NCI-H2107 treated with DMSO at 0.1 percent for 48 hours (cell line): ENCODE results near the gene FNDC3A.
"Not testable (repeated sequence)": the region's sequence is repeated elsewhere in the genome, so short reads cannot be mapped to it uniquely, and the experiment has no call there.

ENCODE experiments used
- DNase-seq: peaks from one replicate; lab custom pipeline; 2025; ENCODE audit not compliant: unreplicated experiment; lab: John Stamatoyannopoulos, UW

Gene FNDC3A

GRCh38 chr13:49029570-49029969 is 53.9 kb downstream of the FNDC3A start:
- DNase-seq, result no peak

- no peak for DNase-seq
Measured at GRCh38 chr13:49030213-49030612, 54.5 kb downstream of the FNDC3A start.

DNA sequence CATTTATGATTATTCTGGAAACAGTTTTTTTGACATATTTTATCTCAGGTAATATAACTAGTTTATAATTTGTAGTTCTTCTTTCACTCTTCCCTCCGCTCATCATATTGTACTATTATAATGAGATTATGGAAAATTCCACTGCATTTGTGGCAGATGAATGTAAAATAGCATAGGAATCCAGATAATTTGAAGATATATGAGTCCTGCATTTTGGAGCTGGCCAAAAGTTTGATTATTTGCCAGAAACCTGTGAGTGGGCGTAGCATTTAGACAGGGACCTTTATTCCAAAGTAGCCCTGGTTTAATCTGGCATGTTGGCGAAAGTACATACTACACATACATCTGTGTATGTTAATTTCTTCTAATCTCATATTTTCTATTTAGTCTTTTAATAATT is 65.2 kb downstream of the FNDC3A start:
- no peak for DNase-seq

GRCh38 chr13:49042476-49042875 is 66.8 kb downstream of the FNDC3A start:
- DNase-seq, result no peak

DNA sequence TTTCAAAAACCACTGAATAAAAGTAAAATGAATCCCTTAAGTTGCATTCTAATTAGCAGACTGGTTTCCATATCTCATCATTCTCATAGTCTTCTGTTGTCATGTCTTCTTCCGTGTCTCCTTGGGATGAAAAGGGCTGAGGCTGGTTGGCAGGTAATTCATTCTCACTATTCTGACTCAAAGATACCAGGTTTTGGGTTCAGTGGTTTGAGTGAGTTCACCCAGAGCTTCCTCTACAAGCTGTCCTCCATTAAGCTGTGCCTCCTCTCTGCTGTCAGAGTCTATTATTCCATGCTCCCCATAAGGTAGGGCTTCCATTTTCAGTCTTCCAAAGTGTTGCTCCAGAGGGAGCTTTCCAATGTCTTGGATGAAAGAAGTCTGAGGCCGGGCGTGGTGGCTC is 68.3 kb downstream of the FNDC3A start:
- DNase-seq, result no peak

- no peak for DNase-seq
Measured at GRCh38 chr13:49044836-49045235, 69.1 kb downstream of the FNDC3A start.

- DNase-seq, result no peak
Measured at GRCh38 chr13:49046002-49046401, 70.3 kb downstream of the FNDC3A start.

DNA sequence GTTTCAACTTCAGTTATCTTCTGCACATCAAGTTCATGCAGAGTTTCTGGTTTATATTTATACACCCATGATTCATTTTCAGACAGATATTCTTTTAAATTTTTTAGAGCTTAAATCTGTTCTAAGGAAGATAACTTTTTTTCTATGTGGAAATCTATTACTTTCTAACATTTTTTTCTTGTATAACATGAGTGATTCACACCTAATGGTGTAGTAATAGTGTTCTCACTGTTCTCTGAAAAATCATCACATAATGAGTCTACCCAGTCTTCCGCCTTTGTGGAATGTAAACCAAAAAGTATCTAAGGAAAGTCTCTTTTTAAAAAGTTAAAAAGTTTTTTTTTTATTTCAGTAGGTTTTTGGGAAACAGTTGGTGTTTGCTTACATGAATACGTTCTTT is 70.8 kb downstream of the FNDC3A start:
- no peak for DNase-seq

GRCh38 chr13:49052813-49053212 is 77.1 kb downstream of the FNDC3A start:
- no peak for DNase-seq

DNA sequence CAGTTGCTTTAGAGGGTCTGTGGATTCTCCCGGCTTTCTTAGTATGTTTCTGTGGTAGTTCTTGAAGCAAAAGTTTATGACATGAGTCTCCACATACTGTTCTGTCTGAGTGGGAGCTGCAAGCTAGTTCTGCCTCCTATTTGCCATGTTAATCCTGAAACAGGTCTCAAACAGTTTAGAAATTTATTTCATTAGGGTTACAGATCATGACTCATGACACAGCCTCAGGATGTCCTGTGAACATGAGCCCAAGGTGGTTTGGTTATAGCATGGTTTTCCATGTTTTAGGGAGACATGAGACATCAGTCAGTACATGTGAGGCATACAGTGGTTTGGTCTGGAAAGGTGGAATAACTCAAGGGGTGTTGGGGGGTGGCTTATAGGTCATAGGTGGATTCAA is 77.5 kb downstream of the FNDC3A start:
- DNase-seq, result no peak

GRCh38 chr13:49053906-49054305 is 78.2 kb downstream of the FNDC3A start:
- no peak for DNase-seq

DNA sequence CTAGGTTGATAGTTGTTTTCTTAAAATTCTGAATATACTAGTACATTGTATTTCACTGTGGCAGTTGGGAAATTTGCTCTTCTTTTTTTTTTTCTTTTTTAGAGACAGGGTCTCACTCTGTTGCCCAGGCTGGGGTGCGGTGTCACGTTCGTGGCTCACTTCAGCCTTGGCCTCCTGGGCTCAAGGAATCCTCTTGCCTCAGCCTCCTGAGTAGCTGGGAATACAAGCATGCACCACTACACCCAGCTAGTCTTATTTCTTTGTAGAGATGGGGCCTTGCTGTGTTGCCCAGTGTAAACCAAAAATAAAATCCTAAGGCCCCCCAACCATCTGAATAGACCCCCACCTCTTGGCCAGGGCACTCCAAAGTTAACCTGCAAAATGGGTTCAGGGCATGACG is 79.3 kb downstream of the FNDC3A start:
- no peak for DNase-seq

DNA sequence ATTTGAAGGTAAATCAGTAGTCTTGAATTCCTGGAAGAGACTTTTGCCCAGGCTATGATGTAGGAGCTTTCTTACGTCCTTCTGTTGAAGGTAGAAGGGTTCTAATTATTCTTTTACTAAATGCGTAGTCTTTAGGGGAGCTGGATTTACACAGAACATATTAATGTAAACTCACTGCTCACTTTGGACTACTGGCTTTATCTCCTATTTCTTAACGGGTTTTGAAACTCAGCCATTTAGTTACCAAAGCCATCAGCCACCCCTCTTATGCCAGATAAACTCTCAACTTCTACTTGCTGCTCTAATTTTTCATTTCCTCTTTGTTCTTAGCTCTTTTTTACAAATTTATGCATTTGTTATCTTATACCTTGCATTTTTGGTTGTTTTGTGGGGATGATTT is 81.5 kb downstream of the FNDC3A start:
- DNase-seq, result no peak

DNA sequence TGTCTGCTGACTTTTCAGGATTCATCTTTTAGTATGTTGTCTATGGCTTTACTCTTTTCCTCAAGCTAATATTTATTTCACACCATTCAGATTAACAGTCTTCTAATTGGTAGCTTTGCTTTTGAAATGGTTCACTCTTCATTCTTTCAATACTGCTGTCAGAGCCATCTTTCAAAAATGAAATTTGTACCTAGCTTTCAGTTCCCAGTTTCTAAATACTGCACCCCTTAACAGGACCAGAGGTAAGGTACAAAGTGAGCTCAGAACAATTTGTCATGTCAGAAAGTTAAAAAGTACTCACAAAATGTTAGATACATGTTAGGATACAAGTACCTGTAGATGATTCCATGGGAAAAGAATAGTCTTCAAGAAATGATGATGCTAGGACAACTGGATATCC is 83.0 kb downstream of the FNDC3A start:
- no peak for DNase-seq

DNA sequence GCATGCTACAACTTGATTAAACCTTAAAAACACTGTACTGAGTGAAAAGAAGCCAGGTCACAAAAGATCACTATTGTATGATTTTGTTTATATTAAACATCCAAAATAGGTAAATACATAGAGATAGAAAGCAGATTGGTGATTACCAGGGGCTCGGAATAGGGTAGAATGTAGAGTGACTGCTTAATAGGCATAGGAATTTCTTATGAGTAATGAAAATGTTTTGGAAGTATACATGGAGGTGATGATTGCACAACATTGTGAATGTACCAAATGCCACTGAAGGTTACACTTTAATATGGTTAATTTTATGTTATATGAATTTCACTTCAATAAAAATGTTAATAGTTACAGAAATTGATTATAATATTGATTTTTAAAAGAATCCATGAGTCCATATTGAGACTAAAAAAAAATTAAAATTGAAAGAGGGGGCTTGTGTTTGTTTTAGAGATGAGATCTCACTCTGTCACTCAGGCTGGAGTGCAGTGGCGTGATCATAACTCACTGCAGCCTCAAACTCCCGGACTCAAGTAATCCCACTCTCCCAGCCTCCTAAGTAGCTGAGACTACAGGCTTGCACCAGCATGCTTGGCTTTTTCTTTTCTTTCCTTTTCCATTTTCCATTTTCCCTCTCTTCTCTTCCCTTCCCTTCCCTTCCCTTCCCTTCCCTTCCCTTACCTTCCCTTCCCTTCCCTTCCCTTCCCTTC is 85.1 kb downstream of the FNDC3A start:
- no peak for DNase-seq

- not testable (repeated sequence) for DNase-seq
Measured at GRCh38 chr13:49061388-49061752, 85.7 kb downstream of the FNDC3A start.

- no peak for DNase-seq
Measured at GRCh38 chr13:49062297-49062896, 86.7 kb downstream of the FNDC3A start.

DNA sequence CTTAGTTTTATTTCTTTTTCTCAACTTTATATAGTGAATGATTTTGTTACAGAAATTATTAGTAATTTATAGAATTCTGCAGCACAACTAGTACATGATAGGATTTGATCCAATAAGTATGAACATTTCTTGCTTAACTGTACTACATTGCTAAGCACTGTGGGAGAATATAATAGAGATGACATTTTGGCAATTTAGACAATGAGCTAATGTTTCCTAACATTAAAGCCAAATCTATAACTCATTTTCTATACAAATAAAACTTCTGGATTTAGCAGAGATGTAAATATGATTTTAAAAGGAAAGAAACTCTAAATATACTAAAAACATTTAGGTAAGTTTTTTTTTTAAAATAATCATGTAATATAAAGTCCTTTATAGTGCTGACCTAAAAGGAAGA is 87.3 kb downstream of the FNDC3A start:
- DNase-seq, result no peak

- no peak for DNase-seq
Measured at GRCh38 chr13:49063497-49063896, 87.8 kb downstream of the FNDC3A start.

- no peak for DNase-seq
Measured at GRCh38 chr13:49064476-49064875, 88.8 kb downstream of the FNDC3A start.

- no peak for DNase-seq
Measured at GRCh38 chr13:49066856-49067255, 91.1 kb downstream of the FNDC3A start.

GRCh38 chr13:49068498-49068897 is 92.8 kb downstream of the FNDC3A start:
- not testable (repeated sequence) for DNase-seq

- DNase-seq, result not testable (repeated sequence)
Measured at GRCh38 chr13:49070021-49070420, 94.3 kb downstream of the FNDC3A start.
